Omental fat pad (tissue), 4 donors: ENCODE measurements around the gene SLC6A11. TPM values are rescaled to one million over a fixed set of nuclear protein-coding genes. Genes with fewer than 3 reads are reported as not detected.

Experiments used
- ATAC-seq: fragments of 150-250 bp; one replicate; pipeline ENCODE4 v1.9.1; 2016; ENCODE audit warnings: mild to moderate bottlenecking, moderate library complexity; ENCODE audit not compliant: low FRiP score
- DNase-seq: peaks from one replicate; pipeline ENCODE4 v3.0.0-alpha.2; 2019; ENCODE audit warnings: low spot score
- CTCF ChIP-seq, 3 donors: fragments of 450-650 bp; IDR thresholded peaks; one replicate each; pipeline ENCODE4 v1.5.1; 2016 to 2017; ENCODE audit warnings: antibody characterized with exemption in 3 of 3, mild to moderate bottlenecking in 3 of 3, moderate library complexity in 2 of 3
- total RNA-seq, 4 donors: library from RNA; depleted of rRNA; stranded (reverse); fragments of >200 nt; gene quantifications; one replicate each; pipeline ENCODE4 v1.1.0, GENCODE V29; 2016

Gene SLC6A11
- total RNA-seq, 4 donors from 2014 or later = 0.09 TPM; not detected in 3

DNA sequence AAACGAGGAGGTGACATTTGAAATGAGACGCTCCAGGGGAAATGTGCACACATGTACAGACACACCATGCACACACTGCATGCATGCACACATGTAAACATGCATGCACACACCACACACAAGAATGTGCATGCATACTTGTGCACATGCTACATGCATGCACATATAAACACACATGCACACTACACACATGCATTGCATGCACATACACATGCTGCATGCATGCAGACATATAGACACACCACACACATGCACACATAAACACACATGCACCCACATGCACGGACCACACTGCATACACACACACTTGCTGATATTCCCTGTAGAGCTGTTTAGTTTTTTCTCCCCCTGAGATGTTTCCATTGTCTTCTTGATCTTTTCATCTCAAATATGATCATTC, 138.7 kb downstream of the SLC6A11 start:
- ATAC-seq (no peak), DNase-seq (no peak)
- no peak for TF ChIP-seq CTCF (IDR thresholded peaks at IDR 0.05)

- no peak for ATAC-seq
- no peak for TF ChIP-seq CTCF (IDR thresholded peaks at IDR 0.05)
- DNase-seq = no peak
Observed at GRCh38 chr3:10955711-10956453, 139.9 kb downstream of the SLC6A11 start.

DNA sequence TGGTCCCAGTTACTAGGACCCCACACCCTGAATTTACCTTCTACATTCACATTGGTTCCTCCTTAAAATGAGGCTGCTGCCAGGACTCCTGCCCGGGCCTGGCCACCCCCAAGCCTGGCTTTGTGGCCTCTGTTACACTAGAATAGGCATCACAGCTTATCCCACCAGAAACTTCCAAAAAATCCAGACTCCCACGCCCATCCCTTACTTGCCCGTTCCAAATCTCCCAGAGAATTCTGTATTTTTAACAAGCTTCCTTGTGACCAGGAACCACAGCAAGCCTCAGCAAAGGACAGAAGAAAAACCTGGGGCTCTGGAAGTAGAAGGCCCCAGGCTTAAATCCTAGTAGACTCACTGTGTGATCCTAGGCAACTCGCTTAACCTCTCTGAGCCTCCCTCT, 140.5 kb downstream of the SLC6A11 start:
- no peak for ATAC-seq
- TF ChIP-seq CTCF (IDR thresholded peaks at IDR 0.05) = no peak

GRCh38 chr3:10956986-10957385, 141.0 kb downstream of the SLC6A11 start:
- DNase-seq (no peak), ATAC-seq (no peak)
- no peak for TF ChIP-seq CTCF (IDR thresholded peaks at IDR 0.05)

More for the DNA sequence above, 140.5 kb downstream of the SLC6A11 start:
- DNase-seq = no peak

DNA sequence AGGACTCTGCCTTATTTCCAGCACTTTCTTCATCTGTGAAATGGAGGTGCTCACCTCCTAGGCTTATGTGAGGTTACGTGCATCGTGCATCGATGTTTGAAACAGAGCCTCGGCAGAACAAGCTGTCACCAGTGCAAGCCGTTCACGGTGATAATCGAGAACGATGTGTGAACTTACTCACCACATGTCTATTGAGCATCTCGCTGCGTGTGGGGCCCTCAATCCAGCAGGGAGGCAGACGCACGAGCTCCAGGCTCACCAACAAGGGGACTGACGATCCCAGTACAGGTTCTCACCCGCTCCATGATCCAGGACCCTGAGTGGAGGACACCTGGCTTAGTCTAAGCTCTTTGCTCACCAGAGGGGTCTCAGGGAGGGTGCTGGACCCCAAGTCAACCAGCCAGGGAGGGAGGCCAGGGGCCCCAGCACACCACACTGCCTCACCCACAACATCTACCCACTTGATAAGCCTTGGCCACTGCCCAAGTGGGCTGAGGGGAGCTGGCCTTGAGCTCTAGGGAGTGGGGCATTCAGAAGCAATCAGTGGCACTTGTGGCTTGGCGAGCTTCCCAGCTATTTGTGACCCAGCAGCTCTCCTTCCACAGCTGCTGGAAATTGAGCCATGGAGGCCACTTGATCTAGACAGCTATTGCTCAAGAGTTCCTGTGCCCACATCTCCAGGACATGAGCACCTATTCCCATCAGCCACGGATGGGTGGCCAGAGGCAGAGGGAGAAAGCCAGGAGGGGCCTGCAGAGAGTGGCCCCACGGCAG, 142.1 kb downstream of the SLC6A11 start:
- no peak for ATAC-seq
- no peak for TF ChIP-seq CTCF (IDR thresholded peaks at IDR 0.05)
- DNase-seq = no peak

- no peak for DNase-seq
- peak; percentile 27 for ATAC-seq
- no peak for TF ChIP-seq CTCF (IDR thresholded peaks at IDR 0.05)
Observed at GRCh38 chr3:10960255-10960654, 144.2 kb downstream of the SLC6A11 start.
